HG03521 (cell line): ENCODE data around the gene BEND6.
"Not testable (repeated sequence)": the region's sequence is repeated elsewhere in the genome, so short reads cannot be mapped to it uniquely, and the experiment has no call there.

Experiments used
- ATAC-seq: cut with Tn5 transposase; IDR thresholded peaks from one replicate; pipeline ENCODE4 v1.9.1; 2021; ENCODE audit warnings: mild to moderate bottlenecking, moderate library complexity; ENCODE audit not compliant: unreplicated experiment

The BEND6 gene

DNA sequence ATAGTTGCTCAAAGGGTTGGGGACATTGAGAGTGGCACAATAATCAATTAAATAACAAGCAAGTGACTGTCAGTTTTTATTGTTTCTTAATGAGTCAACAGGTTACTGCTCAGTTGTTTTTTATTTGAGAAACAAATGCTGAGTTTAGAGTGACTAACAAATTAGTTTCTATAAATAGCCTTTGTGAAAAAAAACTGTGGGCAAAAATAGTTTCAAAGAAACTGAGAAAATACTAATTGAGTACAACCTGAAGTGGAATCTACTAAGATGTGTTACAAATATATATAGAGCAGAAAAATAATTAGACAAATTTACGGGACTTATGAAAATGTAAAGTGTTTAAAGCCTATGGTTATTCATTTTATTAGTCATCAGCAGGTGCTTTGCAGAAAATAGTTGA is 22.3 kb downstream of the BEND6 start:
- ATAC-seq, result no peak

DNA sequence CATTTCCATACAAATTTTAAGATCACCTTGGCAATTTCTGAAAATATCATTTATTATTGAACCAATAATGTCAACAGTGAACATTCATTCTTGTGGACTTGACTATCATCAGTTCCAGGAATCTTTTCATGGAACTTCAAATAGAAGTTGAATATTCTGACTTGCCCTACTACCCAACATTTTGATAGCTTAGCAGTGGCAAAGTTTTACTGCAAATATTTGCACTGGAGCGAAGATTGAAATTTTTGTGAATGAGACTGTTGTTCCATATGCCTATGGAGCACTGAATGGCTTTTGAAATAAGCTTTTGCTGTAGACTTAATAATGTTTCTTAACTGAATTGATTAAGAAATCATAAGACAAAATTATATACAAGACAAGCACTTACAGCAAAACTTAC is 23.6 kb downstream of the BEND6 start:
- no peak for ATAC-seq

DNA sequence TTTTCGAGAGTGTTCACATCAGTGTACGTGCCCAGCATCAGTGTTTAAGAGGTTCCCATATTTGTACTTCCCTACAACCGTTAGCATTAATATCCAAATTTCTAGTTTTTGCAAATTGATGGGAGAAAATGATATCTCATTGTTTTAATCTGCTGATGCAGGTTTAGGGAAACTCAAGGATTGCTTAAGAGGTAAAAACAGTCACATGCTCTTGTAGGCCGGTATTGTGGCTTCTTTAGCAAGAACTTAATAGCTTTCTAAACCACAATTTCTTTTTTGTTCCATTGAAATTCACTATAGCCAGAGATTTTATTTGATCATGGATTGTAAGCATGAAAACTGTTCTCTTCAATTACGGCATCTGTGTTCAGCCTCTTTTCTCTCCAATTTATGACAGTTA is 29.5 kb downstream of the BEND6 start:
- no peak for ATAC-seq

DNA sequence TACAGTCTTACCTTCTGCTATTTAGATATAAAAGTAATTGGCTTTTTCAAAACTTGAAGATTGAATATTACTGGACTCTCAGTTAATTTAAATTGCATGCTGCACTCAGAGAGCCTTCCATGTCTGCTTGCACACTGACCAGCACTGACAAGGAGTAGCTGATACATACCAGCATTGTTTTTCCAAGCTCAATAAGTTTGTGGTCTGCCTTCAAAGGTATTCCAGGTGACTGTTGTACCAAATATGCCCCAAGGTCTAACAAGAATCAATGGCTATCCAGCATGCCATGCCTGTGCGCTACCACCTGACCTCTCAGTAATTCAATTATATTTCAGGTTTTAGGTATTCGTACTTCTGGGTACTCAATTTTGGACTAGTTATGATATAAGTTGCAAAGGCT is 30.0 kb downstream of the BEND6 start:
- ATAC-seq, result no peak

DNA sequence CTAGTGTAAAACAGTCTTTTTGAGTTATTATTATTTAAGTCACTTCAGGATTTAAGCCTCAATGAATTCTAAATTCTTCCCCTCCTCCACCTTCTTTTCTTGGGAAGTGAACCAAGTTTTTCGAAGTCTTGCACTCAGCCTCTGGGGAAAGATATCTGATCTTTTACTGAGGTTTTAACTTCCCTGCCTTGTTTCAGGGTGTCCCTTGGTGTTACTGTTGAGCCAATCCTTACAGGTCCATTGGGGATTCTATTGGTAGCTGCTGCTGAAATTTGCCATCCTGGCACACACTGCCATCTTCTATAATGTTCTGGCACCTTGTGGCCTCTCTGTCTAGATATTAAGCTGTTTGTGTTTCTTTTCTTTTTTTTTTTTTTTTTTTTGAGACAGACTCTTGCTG is 31.7 kb downstream of the BEND6 start:
- no peak for ATAC-seq

DNA sequence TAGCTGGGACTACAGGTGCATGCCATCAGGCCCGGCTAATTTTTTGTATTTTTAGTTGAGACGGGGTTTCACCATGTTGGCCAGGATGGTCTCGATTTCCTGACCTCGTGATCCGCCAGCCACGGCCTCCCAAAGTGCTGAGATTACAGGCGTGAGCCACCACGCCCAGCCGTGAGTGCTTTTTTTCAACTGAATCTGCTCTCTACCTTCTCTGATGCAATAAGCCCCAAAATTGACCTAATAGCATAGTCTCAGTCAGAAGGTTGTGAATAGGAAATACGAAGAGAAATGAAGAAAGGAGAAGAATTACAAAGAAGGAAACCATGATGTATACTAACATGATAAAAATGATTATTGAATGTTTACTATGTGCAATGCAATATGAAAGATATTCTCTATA is 33.2 kb downstream of the BEND6 start:
- no peak for ATAC-seq

DNA sequence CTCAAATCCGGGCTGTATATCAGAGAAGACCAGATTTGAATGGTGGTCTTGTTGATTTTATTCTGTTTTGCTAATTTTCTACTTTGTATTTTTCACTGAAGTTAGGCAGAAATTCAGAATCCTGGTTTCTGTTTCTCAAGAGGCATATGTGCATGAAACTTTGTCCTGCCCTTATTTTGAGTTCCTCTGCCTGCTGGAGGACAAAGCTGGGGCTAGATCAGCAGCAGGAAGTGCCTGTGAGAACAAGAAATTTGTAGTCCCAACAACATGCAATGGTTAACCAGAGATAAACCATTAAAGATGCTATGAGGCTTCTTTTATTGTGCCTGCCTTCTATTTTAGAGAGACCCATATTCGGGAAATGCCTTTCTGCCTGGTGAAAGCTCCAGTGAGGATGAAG is 37.1 kb downstream of the BEND6 start:
- ATAC-seq, result no peak

DNA sequence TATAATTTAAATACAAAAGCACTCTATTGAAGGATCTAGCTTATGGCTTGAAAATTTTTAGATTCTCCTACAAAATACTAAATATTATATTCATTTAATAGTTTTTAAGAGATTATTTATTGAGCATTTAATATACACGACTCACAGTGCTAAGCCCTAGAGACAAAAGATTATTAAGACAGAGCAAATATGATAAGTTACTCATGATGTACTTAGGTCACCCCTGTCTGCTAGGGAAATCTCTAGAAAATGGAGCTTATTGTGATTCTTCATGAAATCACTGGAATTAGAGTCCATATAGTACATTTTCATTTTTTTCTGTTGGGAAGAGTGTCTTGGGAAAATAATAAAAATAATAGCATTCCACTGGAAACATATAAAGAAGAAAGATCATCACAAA is 37.8 kb downstream of the BEND6 start:
- ATAC-seq, result no peak

DNA sequence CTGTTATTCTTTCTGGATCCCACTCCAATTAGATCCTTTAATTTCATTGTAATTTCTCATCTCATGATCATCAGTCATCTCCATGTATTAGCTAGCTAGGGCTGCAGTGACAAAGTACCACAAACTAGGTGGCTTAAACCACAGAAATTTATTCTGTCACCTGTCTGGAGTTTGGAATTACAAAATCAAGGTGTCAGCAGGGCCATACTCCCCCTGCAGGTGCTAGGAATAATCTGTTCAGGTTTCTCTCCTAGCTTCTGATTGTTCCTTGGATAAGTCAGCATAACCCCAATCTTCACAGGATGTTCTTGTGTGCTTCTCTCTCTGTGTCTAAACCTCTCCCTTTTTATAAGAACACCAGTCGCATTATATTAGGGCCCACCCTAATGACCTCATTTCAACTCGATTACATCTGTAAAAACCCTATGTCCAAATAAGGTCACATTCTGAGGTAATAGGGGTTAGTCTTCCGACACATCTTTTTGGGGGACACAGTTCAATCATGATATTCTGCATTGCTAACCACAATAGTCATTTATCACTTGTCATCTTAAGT is 40.5 kb downstream of the BEND6 start:
- ATAC-seq, result no peak

DNA sequence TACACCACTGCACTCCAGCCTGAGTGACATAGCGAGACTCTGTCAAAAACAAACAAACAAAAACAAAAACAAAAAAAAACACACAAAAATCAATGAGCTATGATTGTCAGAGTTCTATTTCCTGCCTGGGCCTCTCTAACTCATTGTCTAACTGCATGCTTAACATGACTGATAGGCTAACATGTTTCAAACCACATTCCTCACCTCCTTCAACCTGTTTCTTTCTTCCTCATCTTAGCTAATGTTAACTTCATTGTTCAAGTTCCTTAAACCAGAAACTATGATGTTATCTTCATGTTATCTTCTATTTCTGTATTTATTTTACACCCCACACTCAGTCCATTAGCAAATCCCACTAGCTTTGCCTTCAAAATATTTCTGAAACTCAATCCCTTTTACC is 41.5 kb downstream of the BEND6 start:
- no peak for ATAC-seq

DNA sequence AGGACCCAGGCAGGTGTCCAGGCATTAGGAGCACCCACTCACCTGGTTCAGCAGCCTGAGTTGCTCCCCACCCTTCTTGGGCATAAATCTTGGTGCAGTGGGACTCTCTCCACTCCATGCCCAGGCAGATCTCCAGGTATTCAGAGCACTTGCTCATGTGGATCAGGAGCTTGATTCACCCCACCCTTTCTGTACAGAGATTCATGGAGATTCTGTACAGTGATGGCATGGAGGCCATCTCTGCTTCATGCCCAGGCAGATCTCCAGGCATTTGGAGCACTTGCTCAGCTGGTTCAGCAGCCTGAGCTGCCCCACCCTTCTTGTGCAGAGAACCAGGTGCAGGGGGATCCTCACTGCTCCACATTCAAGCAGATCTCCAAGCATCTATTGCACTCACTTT is 44.1 kb downstream of the BEND6 start:
- ATAC-seq, result no peak

DNA sequence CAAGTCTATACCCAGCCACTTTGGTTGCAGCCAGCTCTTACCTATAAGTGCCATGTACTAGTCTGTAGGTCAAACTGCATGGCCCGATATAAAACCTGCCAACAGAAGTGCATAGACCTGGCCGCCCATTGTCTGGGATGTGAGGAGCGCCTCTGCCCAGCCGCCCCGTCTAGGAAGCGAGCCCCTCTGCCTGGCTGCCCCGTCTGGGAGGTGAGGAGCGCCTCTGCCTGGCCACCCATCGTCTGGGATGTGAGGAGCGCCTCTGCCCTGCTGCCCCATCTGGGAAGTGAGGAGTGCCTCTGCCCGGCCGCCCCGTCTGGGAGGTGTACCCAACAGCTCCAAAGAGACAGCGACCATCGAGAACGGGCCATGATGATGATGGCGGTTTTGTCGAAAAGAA is 44.8 kb downstream of the BEND6 start:
- ATAC-seq, result not testable (repeated sequence)

DNA sequence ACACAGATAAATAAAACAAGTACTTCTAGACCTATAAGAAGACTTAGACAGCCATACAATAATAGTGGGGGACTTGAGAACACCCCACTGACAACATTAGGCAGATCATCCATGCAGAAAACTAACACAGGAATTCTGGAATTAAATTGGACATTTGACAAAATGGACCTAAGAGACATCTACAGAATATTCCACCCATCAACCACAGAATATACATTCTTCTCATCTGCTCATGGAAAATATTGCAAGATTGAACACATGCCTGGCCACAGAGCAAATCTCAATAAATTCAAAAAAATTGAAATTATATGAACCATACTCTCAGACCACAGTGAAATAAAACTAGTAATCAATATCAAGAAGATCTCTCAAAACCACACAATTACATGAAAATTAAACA is 47.3 kb downstream of the BEND6 start:
- no peak for ATAC-seq

DNA sequence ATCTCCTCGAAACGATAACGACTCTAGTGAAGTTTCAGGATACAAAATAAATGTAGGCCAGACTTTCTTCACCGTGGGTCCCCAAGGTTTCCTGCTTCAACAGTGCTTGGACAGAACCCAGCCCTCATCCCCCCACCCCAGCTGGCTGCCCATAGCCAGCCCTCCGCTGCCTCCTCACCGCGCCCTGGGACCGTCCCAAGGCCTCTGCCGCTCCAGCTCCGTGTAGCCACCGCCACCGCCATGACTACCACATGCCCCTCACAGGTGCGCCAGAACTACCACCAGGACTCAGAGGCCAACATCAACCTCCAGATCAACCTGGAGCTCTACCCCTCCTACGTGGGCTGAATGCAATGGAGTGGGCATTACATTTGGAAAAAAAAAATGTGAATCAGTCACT is 49.4 kb downstream of the BEND6 start:
- no peak for ATAC-seq

DNA sequence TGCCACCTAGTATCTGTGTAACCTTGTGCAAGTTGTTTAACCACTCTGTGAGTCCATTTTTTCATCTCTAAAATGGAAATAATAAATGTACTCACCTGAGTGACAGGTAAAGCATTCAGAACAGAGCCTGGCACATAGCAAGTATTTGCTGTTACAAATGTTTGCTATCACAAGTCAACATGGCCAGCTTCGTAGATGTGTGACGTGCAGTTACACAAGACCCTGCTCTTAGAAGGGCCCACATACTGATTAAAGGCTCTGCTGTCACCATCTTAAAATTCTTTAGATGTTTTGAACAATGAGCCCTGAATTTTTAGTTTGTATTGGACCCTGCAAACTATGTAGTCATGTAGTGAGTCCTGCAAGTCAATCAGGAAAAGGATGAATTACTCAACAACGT is 51.2 kb downstream of the BEND6 start:
- ATAC-seq, result no peak

DNA sequence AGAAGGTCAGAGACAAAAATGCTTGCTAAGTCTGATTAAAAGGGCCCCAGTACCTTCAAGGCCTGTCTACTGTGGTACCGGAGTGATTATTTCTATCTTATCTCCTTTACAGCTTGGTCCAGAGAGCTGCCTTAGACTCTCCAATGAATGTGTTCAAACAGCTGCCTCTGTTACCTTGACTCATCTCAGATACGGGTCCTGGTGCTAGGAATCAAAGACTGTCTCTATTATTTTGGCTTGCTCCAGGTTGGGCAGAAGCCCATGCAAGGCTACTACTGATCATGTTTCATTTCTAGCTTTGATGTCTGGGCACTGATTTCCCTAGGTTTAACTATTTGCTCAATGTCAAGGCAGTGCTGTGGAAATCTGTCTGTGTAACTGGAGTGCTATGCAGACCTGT is 53.2 kb downstream of the BEND6 start:
- not testable (repeated sequence) for ATAC-seq

DNA sequence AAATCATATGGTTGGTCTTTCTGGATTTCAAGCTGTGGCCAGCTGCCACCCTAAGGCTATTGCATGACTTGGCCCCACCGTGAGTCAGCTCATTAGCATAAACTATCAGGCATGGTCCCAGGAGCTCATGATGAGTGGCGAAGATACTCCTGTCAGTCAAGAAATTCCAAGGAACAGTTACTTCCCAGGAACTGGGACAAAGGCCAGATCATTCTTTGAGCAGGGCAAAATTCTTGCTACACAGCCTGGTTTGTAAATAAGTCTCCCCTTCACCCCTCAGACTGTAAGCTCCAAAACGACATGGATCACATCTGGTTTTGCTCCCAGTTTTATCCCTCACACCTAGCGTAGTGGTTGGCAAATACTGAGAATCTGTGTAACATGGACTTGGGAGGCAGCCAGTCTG is 58.6 kb downstream of the BEND6 start:
- no peak for ATAC-seq

DNA sequence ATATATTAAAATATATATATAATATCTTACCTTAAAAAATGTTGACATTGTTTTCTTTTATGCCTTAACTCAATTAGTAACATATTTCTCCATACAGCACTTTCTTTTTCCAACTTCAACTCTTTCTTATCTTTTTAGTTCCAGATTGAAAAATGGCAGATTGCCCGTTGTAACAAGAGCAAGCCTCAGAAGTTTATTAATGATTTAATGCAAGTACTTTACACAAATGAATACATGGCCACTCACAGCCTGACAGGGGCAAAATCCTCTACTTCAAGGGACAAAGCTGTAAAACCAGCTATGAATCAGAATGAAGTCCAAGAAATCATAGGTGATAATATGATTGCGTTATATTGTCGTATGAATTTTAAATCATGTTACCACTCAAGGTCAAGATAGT is 62.2 kb downstream of the BEND6 start:
- ATAC-seq, result no peak

DNA sequence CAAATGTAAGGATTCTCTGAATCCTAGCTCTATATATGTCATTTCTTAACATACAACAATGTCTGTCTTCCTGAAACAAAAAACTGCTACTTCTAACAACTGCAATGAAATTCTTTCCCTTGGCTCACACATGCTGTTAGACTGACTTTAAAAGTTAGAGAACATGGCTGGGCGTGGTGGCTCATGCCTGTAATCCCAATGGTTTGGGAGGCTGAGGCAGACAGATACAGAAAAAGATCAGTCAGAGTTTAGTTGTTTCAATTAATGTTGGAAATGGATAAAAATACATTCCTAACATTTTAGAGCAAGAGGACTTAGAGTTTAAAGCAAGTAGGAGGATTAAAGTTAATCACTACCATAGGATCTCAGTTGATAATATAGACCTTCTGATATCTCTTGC is 62.9 kb downstream of the BEND6 start:
- no peak for ATAC-seq

DNA sequence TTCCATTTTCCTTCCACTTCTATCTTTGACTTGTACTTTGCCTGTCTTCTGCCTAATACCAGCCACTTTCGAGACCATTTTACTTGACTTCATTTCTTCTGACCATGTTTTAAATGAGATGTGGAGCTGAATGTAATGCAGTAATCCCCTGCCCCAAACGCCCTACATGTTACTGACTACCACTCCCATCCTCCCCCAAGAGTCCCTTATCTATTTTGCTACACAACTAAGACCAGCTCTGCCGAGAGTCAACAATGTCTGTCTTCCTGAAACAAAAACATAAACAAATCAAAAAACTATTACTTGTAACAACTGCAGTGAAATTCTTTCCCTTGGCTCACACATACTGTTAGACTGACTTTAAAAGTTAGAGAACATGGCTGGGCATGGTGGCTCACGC is 64.5 kb downstream of the BEND6 start:
- ATAC-seq, result no peak

DNA sequence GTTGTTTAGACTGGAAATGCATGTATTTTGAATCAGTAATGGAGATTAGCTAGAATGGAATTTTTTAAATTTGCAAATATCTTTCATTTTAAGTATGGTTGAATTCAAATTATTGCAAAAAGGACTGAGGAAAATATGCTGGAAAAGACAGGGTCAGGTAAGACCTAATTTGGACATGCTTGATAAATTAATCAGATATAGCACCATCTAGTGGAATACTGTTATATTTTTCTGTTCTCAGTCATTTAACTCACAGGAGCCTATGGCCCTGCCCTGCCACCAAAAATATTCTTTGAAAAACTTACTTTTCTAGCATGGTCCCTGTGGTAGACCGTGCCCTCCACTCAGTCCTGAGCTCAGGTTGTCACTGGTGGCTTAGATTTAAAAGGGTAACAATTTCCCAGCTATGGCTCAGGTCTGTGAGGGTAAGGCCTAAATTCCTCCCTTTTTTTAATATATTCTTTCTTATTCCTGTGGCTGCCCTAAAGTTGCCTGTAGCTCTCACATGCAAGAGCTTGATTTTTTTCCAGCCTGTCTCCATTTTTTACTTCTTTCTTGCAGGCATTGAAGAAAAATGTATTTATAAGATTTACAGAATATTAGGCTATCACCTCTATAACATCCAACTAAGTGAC is 66.3 kb downstream of the BEND6 start:
- ATAC-seq, result no peak

DNA sequence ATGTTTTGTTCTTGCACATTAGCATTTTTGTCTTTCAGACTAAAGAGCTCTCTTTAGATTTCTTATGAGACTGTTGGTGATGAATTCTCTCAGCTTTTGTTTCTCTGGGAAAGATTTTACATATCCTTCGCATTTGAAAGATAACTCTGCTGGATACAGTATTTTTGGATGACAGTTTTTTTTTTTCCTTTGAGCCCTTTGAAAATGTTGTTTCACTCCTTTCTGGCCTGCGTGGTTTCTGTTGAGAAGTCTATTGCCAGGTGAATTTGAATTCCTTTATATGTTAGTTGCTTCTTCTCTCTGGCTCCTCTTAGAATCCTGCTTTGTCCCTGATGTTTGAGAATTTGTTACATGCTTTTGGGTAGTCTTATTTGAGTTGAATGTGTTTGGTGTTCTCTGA is 69.4 kb downstream of the BEND6 start:
- no peak for ATAC-seq

DNA sequence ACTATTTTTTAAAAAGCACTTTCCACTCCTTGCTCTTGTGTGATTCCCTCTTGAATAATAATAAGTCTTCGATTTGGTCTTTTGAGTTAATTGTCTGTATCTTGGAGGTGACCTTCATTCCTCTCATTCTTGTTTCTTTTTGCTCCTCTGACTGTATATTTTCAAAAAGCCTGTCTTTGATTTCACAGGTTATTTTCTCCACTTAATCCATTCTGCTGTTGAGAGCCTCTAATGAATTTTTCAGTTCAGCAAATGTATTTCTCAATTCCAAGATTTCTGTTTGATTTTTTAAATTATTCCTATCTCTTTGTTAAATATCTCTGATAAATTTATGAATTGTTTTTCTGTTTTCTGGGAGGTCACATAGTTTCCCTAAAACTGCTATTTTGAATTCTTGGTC is 69.9 kb downstream of the BEND6 start:
- ATAC-seq, result no peak
